Naive thymus-derived CD4-positive, alpha-beta T cell (primary cell): Measurements from ENCODE around the gene ANXA10. TPM values are rescaled to one million over a fixed set of nuclear protein-coding genes. Genes with fewer than 3 reads are reported as not detected.

Source experiments
- ATAC-seq: fragments of 150-1000 bp; cut with Tn5 transposase; 2 replicates; pipeline ENCODE4 v1.10.0; 2021; ENCODE audit warnings: mild to moderate bottlenecking, moderate library complexity
- CTCF ChIA-PET: fragments of 350-600 bp; sonication (Branson Sonifier 250); formaldehyde crosslinking; loops from one replicate; lab custom pipeline; 2021; ENCODE audit warnings: antibody characterized with exemption; lab: Charles Lee
- POLR2A ChIA-PET: fragments of 350-600 bp; sonication (Branson Sonifier 250); formaldehyde crosslinking; loops from one replicate; lab custom pipeline; 2021; ENCODE audit warnings: antibody characterized with exemption, inconsistent platforms; lab: Charles Lee
- DNase-seq, 9 donors: peaks; one replicate each; pipeline versions ENCODE4 v3.0.0 to v3.0.0-alpha.2; 2020 to 2022; ENCODE audit warnings: mixed read lengths in 1 of 9
- H3K27ac ChIP-seq: one replicate; pipeline ENCODE4 v1.7.0; 2013; ENCODE audit warnings: mild to moderate bottlenecking, low read depth, low read length, moderate library complexity
- H3K27me3 ChIP-seq, 2 donors: one replicate each; pipeline ENCODE4 v1.7.0; 2013; ENCODE audit warnings: low read length in 2 of 2, mild to moderate bottlenecking in 2 of 2, moderate library complexity in 2 of 2; ENCODE audit not compliant: control insufficient read depth in 2 of 2, insufficient read depth in 2 of 2
- H3K36me3 ChIP-seq, 3 experiments: 1 replicate in 2 of 3; 2 replicates in 1 of 3; pipeline ENCODE4 v1.7.0; 2013; ENCODE audit warnings: low read length in 3 of 3, mild to moderate bottlenecking in 3 of 3, moderate library complexity in 1 of 3; ENCODE audit not compliant: insufficient read depth in 3 of 3, control insufficient read depth in 2 of 3
- H3K4me1 ChIP-seq, 2 donors: one replicate each; pipeline ENCODE4 v1.7.0; 2013; ENCODE audit warnings: low read length in 2 of 2, mild to moderate bottlenecking in 2 of 2, moderate library complexity in 1 of 2; ENCODE audit not compliant: control insufficient read depth in 2 of 2, insufficient read depth in 2 of 2
- H3K4me3 ChIP-seq: 2 replicates; pipeline ENCODE4 v1.7.0; 2013; ENCODE audit warnings: mild to moderate bottlenecking, low read length
- H3K9me3 ChIP-seq, 3 experiments: 1 replicate in 2 of 3; 2 replicates in 1 of 3; pipeline ENCODE4 v1.7.0; 2013; ENCODE audit warnings: low read length in 3 of 3; ENCODE audit not compliant: control insufficient read depth in 2 of 3
- H3K27ac Mint-ChIP-seq, 9 donors: one replicate each; pipeline ENCODE4 v1.8.0; 2020 to 2022; ENCODE audit warnings: mixed read lengths in 9 of 9, mild to moderate bottlenecking in 8 of 9, moderate library complexity in 5 of 9, inconsistent platforms in 2 of 9
- H3K27me3 Mint-ChIP-seq, 5 donors: one replicate each; pipeline ENCODE4 v1.8.0; 2021 to 2022; ENCODE audit warnings: mixed read lengths in 5 of 5, mild to moderate bottlenecking in 1 of 5
- H3K36me3 Mint-ChIP-seq, 5 donors: one replicate each; pipeline ENCODE4 v1.8.0; 2020 to 2022; ENCODE audit warnings: mixed read lengths in 5 of 5, mild to moderate bottlenecking in 3 of 5, inconsistent platforms in 1 of 5
- H3K4me1 Mint-ChIP-seq, 7 donors: one replicate each; pipeline ENCODE4 v1.8.0; 2020 to 2022; ENCODE audit warnings: mixed read lengths in 7 of 7, mild to moderate bottlenecking in 3 of 7, inconsistent platforms in 1 of 7
- H3K4me3 Mint-ChIP-seq, 10 donors: one replicate each; pipeline ENCODE4 v1.8.0; 2020 to 2022; ENCODE audit warnings: mild to moderate bottlenecking in 10 of 10, mixed read lengths in 10 of 10, moderate library complexity in 6 of 10, inconsistent platforms in 2 of 10
- H3K9me3 Mint-ChIP-seq, 11 donors: one replicate each; pipeline ENCODE4 v1.8.0; 2020 to 2022; ENCODE audit warnings: mixed read lengths in 11 of 11, mild to moderate bottlenecking in 4 of 11, inconsistent platforms in 1 of 11, moderate library complexity in 1 of 11
- intact Hi-C, 2 donors: fragments of 100-400 bp; cut with micrococcal nuclease; formaldehyde crosslinking; loops; one replicate each; pipeline ENCODE4 v1.15.1; 2023
- polyA plus RNA-seq, 2 donors: library from polyadenylated mRNA; unstranded; fragments of 300-500 nt; fragmentation: Illumina TruSeq; gene quantifications; one replicate each; pipeline ENCODE4 v1.2.3, GENCODE V29; 2021
- total RNA-seq, 6 experiments: library from RNA in 5 of 6; stranded (reverse) in 5 of 6; gene quantifications; 1 replicate in 5 of 6; 2 replicates in 1 of 6; pipeline ENCODE4 v1.2.3 and lab custom pipeline; 2021 to 2026

ANXA10 gene, protein sequence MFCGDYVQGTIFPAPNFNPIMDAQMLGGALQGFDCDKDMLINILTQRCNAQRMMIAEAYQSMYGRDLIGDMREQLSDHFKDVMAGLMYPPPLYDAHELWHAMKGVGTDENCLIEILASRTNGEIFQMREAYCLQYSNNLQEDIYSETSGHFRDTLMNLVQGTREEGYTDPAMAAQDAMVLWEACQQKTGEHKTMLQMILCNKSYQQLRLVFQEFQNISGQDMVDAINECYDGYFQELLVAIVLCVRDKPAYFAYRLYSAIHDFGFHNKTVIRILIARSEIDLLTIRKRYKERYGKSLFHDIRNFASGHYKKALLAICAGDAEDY
- total RNA-seq (not detected), polyA plus RNA-seq (not detected), total RNA-seq (lab: John Stamatoyannopoulos, UW) (not detected)

DNA sequence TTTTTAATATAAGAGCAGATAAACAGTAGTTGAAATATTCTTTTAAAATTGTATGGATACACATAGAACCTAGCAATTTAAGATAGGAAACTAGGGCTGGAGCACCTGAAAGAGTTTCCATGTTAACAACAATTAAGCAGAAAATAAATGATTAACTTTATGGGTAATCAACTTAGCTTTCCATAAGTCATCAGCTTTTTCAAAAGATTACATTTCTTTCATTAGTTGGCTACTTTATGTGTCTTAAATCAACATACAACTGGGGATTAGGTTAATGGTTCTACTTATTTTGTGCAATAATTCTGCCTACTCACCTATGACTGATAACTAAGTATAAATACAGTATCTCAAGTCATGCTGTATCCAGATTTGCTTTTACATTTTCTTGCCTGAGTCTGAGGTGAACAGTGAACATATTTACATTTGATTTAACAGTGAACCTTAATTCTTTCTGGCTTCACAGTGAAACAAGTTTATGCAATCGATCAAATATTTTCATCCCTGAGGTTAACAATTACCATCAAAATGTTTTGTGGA is at the start of gene ANXA10:
ANXA10 (plus strand) TSS at position 362 of the 537 bp plus-strand sequence; CDS start at position 526, 164 bp downstream.
- DNase-seq: no peak
- Histone ChIP-seq H3K4me3 (no peak within 1 kb of the TSS), H3K36me3 (no peaks in the 10 kb centered on the region), H3K27ac (no peak within 1 kb of the TSS), H3K4me1 (no peaks in the 10 kb centered on the region), H3K9me3 (no peaks in the 10 kb centered on the region), H3K27me3 (no peaks in the 10 kb centered on the region)
- H3K9me3 Mint-ChIP-seq: peaks cover 3 to 21% (median 9%) of the 10 kb centered on the region in 11 donors
- H3K27ac Mint-ChIP-seq: no peak within 1 kb of the TSS
- ATAC-seq: no peak
- no peaks in the 10 kb centered on the region for H3K4me1 Mint-ChIP-seq
- POLR2A ChIA-PET: no interaction called here
- no peak within 1 kb of the TSS for H3K4me3 Mint-ChIP-seq
- CTCF ChIA-PET: no interaction called here
- H3K36me3 Mint-ChIP-seq: no peaks in the 10 kb centered on the region
- H3K27me3 Mint-ChIP-seq: peaks cover 0 to 3% (median 0%) of the 10 kb centered on the region in 5 donors
- intact Hi-C loops: no loop called here

DNA sequence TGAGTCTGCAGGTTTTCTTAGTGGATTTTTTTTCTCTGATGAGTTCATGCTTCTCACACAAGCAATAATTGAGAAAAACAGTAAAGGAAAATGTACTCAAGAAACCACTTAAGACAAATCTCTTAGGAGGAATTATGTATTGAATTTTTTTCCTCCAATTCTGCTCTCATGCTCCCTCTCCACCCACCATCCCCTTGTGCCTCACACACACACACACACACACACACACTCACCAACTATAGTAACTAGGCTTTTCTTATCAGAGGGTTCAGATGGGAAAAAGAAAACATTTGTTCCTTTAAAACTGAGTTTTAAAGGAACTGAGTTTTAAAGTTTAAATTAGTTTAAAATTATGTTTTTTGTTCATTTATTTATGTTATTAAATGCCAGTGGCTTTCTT is 47.0 kb upstream of the ANXA10 start:
- Mint-ChIP-seq H3K27me3 (no peaks in the 10 kb centered on the region), H3K9me3 (peaks cover 2 to 23% (median 9%) of the 10 kb centered on the region in 11 donors), H3K4me1 (no peaks in the 10 kb centered on the region), H3K27ac (no peak overlapping the region), H3K4me3 (no peak overlapping the region), H3K36me3 (peaks cover 0 to 4% (median 0%) of the 10 kb centered on the region in 5 donors)
- H3K36me3 ChIP-seq: no peaks in the 10 kb centered on the region
- ChIA-PET CTCF (no interaction called here), POLR2A (no interaction called here)
- H3K27ac ChIP-seq: no peak overlapping the region
- DNase-seq (no peak), ATAC-seq (no peak)
- H3K27me3 ChIP-seq: no peaks in the 10 kb centered on the region
- H3K9me3 ChIP-seq: peaks cover 0 to 4% (median 0%) of the 10 kb centered on the region in 3 experiments
- no peak overlapping the region for H3K4me3 ChIP-seq
- intact Hi-C loops: no loop called here
- H3K4me1 ChIP-seq: no peaks in the 10 kb centered on the region

DNA sequence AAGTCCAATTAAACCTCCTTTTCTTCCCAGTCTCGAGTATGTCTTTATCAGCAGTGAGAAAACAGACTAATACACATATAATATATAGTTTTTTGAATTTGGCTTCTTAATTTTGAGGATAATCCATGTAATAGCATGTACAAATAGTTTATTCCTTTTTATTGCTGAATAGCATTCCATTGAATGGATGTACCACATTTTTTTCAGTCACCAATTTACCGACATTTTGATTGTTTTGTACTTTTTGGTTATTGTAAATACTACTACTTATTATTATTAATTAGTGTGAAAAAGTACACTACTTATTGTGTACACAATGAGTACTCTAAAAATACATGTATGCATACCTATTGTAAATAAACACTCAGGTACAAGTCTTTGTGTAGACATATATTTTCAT is 42.3 kb upstream of the ANXA10 start:
- no peak for DNase-seq
- Mint-ChIP-seq H3K36me3 (peaks cover 0 to 4% (median 0%) of the 10 kb centered on the region in 5 donors), H3K4me1 (no peaks in the 10 kb centered on the region), H3K27ac (no peak overlapping the region), H3K9me3 (peaks cover 2 to 26% (median 9%) of the 10 kb centered on the region in 11 donors), H3K27me3 (no peaks in the 10 kb centered on the region), H3K4me3 (no peak overlapping the region)
- Histone ChIP-seq H3K9me3 (peaks cover 0 to 4% (median 0%) of the 10 kb centered on the region in 3 experiments), H3K4me3 (no peak overlapping the region), H3K27ac (no peak overlapping the region), H3K4me1 (no peaks in the 10 kb centered on the region), H3K36me3 (no peaks in the 10 kb centered on the region), H3K27me3 (no peaks in the 10 kb centered on the region)
- ChIA-PET POLR2A (no interaction called here), CTCF (no interaction called here)
- ATAC-seq: no peak
- intact Hi-C loops: no loop called here

DNA sequence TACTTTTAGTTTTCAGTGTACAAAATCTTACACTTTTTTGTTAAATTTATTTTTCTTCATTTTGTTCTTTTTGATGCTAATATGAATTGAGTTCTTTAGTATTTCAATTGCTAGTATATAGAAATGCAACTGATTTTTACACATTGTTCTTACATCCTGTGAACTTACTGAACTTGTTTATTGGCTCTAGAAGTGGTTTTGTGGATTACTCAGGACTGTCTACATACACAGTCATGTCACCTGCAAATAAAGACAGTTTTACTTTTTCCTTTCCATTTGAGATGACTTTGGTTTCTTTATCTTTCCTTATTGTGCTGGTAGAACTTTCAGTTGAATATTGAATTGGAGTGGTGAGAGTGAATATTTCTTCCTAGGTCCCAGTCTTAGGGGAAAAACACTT is 40.8 kb upstream of the ANXA10 start:
- POLR2A ChIA-PET: no interaction called here

DNA sequence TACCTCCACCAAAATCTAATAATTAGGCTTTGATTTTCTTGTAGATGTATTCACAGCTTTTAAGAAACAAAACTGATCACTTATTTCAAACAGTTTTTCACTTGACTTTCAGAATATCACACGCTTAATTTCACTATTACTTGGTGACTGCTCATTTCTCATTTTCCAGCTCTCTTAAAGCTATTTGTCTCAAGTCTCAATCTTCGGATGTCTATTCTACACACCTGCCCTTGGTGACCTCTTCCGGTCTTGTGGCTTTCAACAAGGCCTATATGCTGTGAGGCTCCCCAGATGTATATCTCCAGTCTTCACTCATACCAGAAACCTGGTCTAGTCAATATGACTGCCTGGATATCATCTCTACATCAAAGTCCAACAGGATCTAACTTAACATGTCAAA is 34.9 kb upstream of the ANXA10 start:
- Mint-ChIP-seq H3K27me3 (peaks cover 0 to 5% (median 1%) of the 10 kb centered on the region in 5 donors), H3K27ac (no peak overlapping the region), H3K36me3 (no peaks in the 10 kb centered on the region), H3K4me1 (no peaks in the 10 kb centered on the region), H3K9me3 (peaks cover 0 to 7% (median 0%) of the 10 kb centered on the region in 11 donors), H3K4me3 (no peak overlapping the region)
- ATAC-seq: no peak
- Histone ChIP-seq H3K27me3 (no peaks in the 10 kb centered on the region), H3K27ac (no peak overlapping the region), H3K4me3 (no peak overlapping the region), H3K9me3 (no peaks in the 10 kb centered on the region), H3K4me1 (no peaks in the 10 kb centered on the region), H3K36me3 (no peaks in the 10 kb centered on the region)
- CTCF ChIA-PET: no interaction called here
- POLR2A ChIA-PET: no interaction called here
- DNase-seq: no peak
- intact Hi-C loops: no loop called here

More for the DNA sequence above, 40.8 kb upstream of the ANXA10 start:
- Mint-ChIP-seq H3K27ac (no peak overlapping the region), H3K4me1 (no peaks in the 10 kb centered on the region), H3K27me3 (no peaks in the 10 kb centered on the region), H3K4me3 (no peak overlapping the region), H3K9me3 (peaks cover 2 to 26% (median 8%) of the 10 kb centered on the region in 11 donors), H3K36me3 (peaks cover 0 to 4% (median 0%) of the 10 kb centered on the region in 5 donors)
- no peaks in the 10 kb centered on the region for H3K4me1 ChIP-seq
- no peak overlapping the region for H3K4me3 ChIP-seq
- intact Hi-C loops: no loop called here
- no peak for ATAC-seq
- H3K27ac ChIP-seq: no peak overlapping the region
- H3K27me3 ChIP-seq: no peaks in the 10 kb centered on the region
- CTCF ChIA-PET: no interaction called here
- H3K9me3 ChIP-seq: peaks cover 0 to 2% (median 0%) of the 10 kb centered on the region in 3 experiments
- no peaks in the 10 kb centered on the region for H3K36me3 ChIP-seq
- DNase-seq: no peak

DNA sequence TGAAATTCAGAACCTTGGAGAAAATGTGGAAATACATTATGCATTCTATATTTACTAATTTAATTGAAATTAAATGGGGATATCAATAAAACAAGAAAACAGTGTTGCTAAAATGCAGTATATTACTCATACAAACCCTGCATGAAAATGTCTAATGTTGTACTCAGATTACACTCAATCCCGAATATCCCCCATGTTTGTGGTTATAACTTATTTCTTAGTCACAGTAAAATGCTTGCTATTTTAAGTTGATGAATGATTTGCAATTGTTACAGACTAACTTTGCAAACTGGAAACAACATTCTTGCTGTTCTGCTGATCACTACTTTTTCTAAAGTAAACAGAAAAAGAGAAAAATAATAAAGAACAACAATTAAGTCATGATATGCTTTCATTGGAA is 33.1 kb upstream of the ANXA10 start:
- no peak overlapping the region for H3K27ac ChIP-seq
- H3K4me1 ChIP-seq: no peaks in the 10 kb centered on the region
- Mint-ChIP-seq H3K9me3 (peaks cover 0 to 7% (median 0%) of the 10 kb centered on the region in 11 donors), H3K27me3 (peaks cover 0 to 6% (median 5%) of the 10 kb centered on the region in 5 donors), H3K4me1 (no peaks in the 10 kb centered on the region), H3K36me3 (no peaks in the 10 kb centered on the region), H3K27ac (no peak overlapping the region), H3K4me3 (no peak overlapping the region)
- ATAC-seq: no peak
- H3K36me3 ChIP-seq: no peaks in the 10 kb centered on the region
- no peaks in the 10 kb centered on the region for H3K9me3 ChIP-seq
- DNase-seq: no peak
- CTCF ChIA-PET: no interaction called here
- POLR2A ChIA-PET: no interaction called here
- no peaks in the 10 kb centered on the region for H3K27me3 ChIP-seq
- H3K4me3 ChIP-seq: no peak overlapping the region
- intact Hi-C loops: no loop called here
